UCSD-AML1 (cell line): ENCODE measurements around the gene RUFY2.

Experiments
- DNase-seq: peaks from one replicate; lab custom pipeline; 2025; ENCODE audit not compliant: unreplicated experiment; lab: John Stamatoyannopoulos, UW

RUFY2 gene

GRCh38 chr10:68364101-68364886 is 42.8 kb downstream of the RUFY2 start:
- no peak for DNase-seq

DNA sequence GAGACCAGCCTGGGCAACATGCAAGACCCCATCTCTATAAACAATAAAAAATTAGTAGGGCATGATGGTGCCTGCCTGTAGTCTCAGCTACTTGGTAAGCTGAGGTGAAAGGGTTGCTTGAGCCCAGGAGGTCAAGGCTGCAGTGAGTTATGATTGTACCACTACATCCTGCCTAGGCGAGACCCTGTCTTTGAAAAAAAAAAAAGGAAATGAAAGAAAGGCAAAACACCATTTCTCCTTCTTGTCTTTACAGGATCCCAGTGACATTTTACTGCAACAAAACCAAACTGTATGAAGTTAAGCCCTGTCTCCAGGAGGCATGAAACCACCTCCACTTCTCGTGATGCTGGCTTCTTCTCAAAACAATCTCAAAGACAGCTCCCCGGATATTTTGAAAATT is 44.5 kb downstream of the RUFY2 start:
- DNase-seq: no peak

DNA sequence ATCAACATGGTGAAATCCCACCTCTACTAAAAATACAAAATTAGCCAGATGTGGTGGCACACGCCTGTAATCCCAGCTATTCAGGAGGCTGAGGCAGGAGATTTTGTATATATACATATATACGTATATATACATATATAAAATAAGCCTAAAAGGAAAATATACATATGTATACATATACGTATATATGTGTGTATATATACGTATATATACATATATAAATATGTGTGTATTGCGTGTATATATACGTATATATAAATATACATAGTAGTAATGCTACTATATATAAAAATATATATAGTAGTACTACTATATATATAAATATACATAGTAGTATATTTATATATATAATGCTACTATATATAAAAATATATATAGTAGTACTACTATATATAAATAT is 47.9 kb downstream of the RUFY2 start:
- DNase-seq: no peak

- no peak for DNase-seq
Measured at GRCh38 chr10:68353537-68353936, 53.5 kb downstream of the RUFY2 start.

DNA sequence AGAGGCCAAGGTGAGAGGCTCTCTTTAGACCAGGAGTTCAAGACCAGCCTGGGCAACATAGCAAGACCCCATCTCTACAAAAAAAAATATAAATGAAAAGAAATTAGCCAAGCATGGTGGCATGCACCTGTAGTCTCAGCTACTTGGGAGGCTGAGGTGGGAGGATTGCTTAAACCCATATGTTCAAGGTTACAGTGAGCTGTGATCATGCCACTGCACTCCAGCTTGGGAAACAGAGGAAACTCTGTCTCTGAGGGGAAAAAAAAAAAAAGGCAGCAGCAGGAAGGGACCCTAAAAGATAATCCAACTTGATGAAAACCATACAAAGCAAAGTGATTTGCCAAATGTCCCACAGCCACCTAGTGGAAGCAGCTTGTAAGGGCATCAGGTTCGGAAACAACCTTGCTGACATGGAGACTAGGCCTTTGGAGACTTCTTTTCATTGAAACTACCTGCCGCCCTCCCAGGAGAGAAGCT is 58.8 kb downstream of the RUFY2 start:
- DNase-seq: peak; percentile 20

DNA sequence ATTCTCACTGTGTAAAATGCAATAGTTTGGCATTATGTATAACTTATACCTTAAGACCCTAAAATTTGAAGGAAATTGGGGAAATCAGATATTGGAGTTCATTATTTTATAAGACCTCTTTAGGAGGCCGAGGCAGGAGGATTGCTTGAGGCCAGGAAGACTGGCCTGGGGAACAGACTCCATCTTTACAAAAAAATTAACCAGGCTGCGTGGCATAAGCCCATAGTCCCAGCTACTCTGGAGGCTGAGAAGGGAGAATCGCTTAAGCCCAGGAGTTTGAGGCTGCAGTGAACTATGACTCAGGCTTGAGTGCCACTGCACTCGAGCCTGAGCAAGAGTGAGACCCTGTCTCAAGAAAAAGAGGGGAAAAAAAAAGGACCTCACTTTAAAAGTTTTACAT is 60.3 kb downstream of the RUFY2 start:
- no peak for DNase-seq

DNA sequence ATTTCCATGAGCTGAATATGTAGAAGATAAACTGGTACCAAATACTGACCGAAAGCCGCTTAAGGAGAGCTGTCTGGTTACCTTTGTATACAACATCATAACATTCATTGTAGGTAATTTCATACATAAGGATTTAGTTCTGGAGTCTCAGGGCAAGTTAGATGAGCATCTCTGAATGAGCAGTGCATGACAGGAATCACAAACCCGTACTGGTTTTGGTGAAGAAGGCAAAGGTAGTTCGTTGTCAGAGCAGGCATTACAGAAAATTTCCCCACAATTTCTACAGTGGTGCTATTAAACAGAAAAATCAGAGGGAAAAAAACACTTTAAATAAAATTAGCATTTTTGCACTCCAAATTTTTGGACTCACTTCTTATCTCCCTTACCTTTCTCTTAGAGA is 61.5 kb downstream of the RUFY2 start:
- DNase-seq: no peak

- no peak for DNase-seq
Measured at GRCh38 chr10:68342909-68343516, 64.1 kb downstream of the RUFY2 start.

- no peak for DNase-seq
Measured at GRCh38 chr10:68340358-68341080, 66.6 kb downstream of the RUFY2 start.

DNA sequence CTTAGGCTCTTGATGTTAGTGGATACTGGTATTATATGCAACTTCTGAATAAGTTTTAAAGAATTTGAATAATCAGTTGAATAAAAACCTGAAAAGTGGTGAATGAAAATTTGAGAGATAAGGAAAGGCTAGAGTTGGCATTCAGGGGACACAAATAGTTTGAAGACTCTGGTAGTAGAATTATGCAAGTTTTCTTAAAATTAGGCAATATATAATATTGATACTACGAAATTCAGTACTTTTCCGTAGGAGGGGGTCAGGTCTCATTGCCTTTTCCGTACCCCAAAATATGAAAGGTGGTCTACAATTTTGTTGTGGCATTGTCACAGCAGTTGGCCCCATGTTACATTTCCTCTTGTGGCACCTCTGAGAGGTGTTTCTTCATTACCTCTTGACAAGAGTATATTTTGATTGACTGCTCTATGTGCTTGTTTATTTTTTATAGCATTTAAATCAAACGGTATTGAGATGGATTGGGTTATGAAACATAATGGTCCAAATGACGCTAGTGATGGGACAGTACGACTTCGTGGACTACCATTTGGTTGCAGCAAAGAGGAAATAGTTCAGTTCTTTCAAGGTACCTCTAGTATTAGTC is 70.2 kb downstream of the RUFY2 start:
- DNase-seq: no peak

DNA sequence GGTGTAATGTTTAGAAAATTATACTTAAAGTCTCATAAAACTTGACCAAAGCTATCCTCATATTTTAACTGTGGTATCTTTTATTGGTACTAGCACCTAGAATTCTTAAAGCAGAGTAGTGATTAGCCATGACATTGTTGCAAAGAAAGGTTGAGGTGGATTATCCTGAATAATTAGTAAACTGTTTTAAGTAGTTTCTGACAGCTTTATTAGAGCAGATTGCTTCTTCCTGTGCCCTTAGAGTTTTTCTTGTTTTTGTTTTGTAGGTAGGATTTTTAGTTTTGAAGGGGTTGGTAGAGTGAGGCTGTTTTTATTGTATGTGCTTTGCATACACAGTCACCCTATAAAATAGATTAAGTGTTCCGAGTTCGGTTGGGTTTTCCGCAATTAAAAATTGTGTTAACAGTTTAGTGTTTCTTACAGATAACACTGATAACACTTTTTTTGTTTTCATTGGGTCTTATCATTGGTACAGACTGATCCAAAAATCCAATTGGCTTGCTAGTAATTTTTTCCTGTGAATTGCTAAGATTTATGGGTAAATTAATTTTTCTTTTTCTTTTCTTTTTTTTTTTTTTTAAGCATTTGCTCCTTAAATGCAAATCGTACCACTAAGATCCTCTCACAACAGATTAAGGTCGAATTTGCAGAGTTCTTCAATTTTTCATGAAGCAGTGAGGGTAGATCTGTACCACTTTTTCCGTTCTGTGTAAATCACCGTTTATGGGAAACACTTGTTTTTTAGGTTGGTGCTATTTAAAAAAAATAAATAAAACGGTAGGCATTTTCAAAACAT is 72.2 kb downstream of the RUFY2 start:
- no peak for DNase-seq

GRCh38 chr10:68333440-68334431 is 73.3 kb downstream of the RUFY2 start:
- DNase-seq: no peak

GRCh38 chr10:68333058-68333395 is 74.0 kb downstream of the RUFY2 start:
- no peak for DNase-seq

- DNase-seq: peak; percentile 73
Measured at GRCh38 chr10:68332259-68333057, 74.6 kb downstream of the RUFY2 start, which contains the start of gene PBLD. Gene PBLD (minus strand): TSS chr10:68332928. CDS start chr10:68306844, 26,084 bp downstream.

DNA sequence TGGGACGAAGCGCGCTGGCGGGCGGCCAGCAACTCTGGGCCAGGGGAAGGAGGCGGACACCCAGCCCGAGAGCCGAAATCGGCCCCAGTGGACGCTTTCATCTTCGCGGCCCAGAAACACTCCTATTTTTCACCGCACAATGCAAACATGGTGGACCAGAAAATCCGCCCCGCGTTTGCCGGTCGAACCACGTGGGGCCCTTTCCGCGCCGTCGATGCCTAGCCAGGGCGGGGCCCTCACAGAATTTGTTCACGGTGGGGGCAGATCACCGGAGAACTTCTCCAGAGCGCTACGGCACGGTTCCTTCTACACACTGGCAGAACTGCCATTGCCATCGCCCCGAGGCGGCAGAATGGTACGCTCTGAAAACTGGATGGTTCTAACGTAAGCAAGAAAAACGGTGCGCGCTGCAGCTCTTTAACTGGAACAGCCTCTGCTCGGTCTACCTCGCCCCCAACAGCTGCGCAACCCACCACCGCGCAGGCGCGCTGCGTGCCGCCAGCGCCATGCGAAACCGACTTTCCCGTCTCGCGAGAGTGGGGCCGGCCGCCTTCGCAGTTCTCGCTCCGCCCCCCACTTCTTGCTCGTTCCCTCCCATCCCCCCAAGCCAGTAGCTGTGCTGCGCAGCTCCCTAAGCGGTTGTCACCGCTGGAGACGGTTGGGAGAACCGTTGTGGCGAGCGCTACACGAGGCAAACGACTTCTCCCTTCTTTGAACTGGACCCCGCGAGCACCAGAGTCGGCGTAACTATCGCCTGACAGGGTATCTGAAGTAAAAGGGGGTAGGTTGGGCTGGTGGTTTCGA is 75.4 kb downstream of the RUFY2 start, which contains the start of gene HNRNPH3:
Gene HNRNPH3 (plus strand): TSS at position 610 of the 804 bp plus-strand sequence. CDS start 5,158 bp downstream, outside the sequence.
- DNase-seq: peak; percentile 98

- DNase-seq: no peak
Measured at GRCh38 chr10:68330852-68331454, 76.1 kb downstream of the RUFY2 start.

DNA sequence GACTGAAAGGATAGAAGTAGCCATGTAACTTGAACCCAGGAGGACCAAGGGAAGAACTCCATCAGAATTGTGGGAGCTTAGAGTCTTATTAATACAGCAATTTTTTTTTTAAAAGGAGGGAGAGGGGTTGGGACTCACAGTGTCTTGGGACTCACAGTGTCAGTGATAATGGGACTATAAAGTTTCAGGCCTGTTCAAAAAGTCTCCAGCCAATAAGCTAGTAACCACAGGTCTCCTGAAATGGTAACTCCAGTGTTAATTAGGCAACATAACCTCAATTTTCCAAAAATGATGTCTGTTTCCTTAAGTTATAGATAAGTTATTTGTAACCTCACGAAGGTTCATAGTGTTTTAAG is 77.6 kb downstream of the RUFY2 start:
- DNase-seq: no peak
